Tongue (tissue), 2 donors: ENCODE measurements around the gene CHKA. TPM values are rescaled to one million over a fixed set of nuclear protein-coding genes. Genes with fewer than 3 reads are reported as not detected.

Source experiments
- DNase-seq: peaks from one replicate; pipeline ENCODE4 v3.0.0-alpha.2; 2015
- total RNA-seq: library from RNA; depleted of rRNA; stranded (reverse); fragments of >200 nt; gene quantifications from one replicate; pipeline ENCODE4 v1.2.3, GENCODE V29; 2014

The CHKA gene
- total RNA-seq, 1 donor from 2014 or later: 19.0 TPM

DNA sequence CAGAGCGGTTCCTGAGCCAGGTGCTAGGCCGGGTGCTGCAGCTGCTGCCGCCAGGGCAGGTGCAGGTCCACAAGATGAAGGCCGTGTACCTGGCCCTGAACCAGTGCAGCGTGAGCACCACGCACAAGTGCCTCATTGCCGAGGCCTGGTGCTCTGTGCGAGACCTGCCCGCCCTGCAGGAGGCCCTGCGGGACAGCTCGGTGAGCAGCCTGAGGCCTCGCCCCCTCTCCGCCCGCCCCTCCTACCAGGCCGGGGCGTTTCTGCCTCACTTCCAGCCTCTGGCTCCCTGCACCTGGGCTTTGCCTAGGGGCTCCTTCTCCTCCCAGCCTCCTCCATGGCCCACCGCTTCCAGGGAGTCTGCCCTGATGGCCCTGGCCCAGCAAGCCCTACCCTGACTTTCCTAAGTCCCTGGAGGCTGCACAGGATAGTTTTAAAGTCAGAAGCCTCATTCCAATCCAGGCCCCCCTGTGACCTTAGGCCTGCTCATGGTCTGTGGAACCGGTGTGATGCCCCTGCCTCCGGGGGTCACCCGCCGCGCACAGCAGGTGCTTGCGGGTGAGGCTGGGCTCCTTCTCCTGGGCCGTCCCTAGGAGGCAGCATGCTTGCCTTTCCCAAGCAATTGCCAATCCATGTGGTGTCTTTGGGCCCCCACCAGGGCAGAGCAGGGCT, 76.9 kb downstream of the CHKA start:
- no peak for DNase-seq

GRCh38 chr11:68043349-68044144, 77.6 kb downstream of the CHKA start:
- DNase-seq: peak; percentile 53

DNA sequence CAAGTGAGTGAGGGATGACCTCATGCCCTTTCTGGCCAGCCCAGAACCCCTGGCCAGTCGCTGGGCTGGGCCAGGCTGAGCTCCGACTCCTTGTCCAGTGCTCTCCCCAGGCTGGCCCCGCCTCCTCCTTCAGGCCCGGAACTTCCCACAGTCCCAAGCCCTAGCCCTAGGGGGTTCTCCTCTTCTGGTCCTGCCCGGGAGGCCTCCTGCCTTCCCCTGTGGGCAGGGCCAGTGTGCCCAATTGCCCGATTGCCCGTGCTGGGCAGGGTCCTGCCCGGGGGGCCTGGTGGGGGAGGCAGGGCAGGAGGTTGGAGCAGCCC, 78.2 kb downstream of the CHKA start:
- DNase-seq: no peak

GRCh38 chr11:68042219-68043028, 78.8 kb downstream of the CHKA start:
- DNase-seq: no peak

- no peak for DNase-seq
Observed at GRCh38 chr11:68041617-68042218, 79.5 kb downstream of the CHKA start.

DNA sequence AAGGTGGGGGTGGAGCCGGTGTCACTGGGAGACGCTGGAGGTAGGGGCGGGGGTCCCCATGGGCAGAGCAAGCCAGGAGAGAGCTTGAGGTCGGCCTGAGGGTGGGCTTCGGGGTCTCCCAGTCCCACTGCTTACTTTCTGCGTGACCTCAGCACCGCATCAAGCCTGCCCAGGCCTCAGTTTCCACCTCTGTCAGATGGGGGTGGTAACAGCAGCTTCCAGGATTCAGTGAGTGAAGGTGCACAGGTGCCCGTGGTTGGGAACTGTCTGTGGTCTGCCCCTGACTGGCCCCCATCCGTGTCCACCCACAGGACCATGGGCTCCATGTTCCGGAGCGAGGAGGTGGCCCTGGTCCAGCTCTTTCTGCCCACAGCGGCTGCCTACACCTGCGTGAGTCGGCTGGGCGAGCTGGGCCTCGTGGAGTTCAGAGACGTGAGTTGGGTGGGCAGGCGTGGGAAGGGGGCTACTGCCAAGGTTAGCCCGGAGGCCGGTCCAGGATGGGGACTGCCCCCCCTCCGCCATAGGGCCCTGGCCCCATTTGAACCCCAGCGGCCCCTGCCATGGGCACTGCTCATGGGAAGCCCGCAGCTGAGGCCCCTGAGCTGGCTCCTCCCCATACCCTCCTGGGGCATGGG, 80.1 kb downstream of the CHKA start:
- DNase-seq: no peak

DNA sequence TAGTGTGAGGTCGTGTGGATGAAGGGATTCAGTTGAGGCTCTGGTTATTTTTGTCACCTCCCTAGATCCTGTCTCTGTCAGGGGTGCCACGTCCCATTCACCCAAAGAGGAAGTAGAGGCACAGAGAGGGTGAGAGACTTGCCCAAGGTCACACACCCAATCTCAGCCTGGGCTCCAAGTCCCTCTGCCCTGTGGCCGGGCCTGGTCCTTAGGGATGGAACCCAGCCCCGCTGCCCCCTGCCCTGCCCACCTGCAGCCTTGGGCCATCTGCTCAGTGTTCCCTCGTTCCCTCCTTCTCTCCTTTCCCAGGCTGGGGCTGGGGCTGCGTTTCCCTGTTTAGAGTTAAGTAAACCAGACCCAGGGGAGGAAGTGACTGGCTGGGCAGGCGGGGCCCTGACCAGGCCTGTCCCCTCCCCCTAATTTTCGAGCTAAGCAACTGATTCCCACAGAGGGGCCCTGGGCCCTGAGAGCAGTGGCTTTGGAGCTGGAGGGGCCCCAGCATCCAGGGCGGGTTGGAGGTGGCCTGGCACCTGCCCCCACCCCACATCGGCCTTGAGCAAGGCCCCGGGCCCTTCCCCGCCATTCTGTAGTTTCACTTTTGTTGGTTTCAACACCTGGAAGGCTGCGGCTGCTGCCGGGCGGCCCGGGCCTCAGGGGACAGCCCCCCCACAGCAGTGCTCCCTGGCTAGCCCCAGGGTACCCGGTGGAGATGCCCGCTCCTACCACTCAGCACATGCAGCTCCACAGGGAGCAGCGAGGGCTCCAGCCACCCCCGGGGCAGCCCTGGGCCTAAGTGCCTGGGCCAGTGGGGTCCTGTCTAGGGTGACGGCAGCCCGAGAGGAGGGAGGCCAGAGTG, 80.9 kb downstream of the CHKA start:
- peak; percentile 70 for DNase-seq

DNA sequence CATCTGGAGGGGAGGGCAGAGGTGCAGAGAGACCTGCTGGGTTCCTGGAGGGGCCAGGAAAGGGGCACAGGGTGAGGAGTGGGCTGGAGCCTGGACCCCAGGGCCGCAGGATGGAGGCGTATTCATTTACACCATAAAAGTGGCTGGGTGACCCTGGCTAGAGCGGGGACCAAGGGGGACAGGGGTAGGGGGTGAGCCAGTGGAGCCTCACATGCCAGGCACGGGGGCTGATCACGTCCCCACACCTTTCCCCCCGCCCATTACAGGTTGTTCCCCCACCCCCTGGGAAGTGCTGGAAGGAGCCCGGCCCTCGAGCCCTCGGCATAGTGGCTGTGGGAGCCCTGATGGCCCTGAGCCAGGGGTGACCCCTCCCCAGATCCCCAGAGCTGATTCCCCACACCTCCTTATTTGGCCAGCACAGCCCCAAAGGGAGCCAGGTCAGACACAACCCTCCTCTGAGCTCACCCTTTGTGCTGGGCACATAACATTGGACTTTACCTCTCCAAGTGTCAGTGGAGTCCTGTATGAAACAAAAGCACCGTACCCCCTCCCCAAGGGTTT, 81.6 kb downstream of the CHKA start:
- DNase-seq: no peak

DNA sequence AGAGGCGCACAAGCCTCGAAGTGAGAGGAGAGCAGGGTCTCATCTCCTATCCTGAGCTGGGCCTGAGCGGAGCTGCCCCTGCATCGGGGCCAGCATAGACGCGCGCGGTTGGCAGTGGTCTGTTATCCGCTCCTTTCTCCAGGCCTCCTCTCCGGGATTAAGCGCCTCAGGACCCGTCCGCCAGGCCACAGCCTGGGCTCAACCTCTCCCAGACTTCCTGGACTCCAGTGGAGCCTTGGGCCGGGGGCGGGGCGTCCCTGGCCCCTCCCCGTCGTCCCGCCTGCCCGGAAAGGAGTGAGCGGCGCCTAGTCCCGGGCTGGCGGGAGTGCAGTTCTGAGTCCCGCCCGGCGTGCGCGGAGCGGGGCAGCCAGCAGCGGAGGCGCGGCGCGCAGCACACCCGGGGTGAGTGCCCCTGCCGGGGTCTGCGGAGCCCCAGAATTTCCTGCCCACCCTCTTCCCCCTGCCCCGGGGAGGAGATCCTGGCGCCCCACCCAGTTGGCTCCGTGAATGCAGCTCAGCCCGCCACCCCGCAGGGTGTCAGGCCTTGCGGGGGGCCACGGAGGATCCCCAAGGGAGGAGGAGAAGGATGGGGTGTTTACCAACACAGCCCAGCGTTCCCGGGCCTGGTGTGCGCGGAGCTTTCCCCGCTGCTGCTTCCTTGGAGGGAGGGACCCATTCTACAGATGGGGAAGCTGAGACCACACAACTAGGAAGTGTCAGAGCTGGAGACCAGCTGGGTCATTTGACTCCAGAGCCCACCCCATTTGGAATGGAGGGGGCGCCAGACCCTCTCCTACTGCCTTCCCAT, 82.3 kb downstream of the CHKA start, which contains the start of gene TCIRG1:
TCIRG1 (plus strand) TSS at position 308 of the 808 bp plus-strand sequence. CDS start 2,247 bp downstream, outside the sequence.
- peak; percentile 71 for DNase-seq

DNA sequence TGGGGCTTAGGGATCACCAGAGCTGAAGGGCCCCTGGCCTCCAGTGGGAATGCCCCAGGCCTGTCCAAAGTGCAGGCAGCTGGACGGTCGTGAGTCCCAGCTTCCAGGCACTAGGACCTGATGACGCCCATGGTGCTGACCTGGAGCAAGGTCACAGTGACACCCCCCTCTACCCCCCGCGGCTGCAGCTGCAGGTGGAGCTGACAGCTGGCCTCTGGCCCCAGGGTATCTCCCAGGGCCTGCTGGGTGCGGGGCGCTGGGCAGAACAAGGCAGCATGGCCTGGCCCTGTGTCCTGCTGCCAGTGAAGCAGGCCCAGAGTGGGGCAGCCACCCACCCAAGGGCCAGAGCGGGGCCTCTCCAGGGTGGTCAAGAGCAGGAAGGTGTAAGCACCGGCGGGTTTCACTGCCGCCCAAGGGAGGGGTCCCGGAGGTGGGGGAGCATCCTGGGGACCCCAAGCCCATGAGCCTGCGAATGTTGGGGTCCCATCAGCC, 82.9 kb downstream of the CHKA start:
- DNase-seq: no peak

DNA sequence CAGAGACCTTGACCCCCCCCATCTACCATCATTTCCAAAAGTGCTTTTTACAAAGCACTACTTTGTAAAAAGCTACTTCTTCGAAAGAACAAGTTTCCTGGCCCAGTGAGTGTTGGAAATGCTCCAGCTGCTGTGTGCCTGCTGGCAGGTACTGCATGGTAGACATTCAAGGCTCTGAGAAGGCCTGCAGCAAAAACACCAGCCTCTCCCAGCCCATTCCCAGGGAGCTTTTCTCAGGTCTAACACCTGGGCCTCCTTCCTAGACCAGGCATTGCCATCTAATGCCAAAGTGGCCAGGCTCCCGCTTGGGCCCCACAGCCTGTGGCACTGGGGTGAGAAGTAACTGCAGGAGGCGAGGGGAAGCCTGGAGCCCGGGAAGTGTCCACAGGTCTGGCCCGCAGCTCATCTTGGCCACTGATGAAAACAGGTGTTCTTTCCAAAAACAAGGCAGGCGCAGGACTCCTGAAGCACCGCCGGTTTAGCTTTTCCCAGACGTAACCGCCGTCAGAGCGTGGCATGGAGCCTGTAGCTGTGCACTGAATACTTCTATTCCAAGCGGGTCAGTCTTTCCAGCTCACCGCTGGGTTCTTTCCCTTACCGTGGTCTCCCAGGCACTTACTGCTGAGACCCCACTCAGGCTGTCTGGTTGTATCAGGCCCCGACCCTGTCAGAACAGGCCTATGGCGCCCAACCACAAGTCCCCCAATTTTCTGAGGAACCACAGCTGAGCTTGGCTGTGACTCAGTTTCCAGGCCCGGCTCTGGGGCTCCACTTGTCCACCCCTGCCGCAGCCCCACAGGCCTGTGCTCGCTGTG, 83.6 kb downstream of the CHKA start:
- DNase-seq: no peak

GRCh38 chr11:68036717-68037239, 84.4 kb downstream of the CHKA start:
- DNase-seq: no peak

DNA sequence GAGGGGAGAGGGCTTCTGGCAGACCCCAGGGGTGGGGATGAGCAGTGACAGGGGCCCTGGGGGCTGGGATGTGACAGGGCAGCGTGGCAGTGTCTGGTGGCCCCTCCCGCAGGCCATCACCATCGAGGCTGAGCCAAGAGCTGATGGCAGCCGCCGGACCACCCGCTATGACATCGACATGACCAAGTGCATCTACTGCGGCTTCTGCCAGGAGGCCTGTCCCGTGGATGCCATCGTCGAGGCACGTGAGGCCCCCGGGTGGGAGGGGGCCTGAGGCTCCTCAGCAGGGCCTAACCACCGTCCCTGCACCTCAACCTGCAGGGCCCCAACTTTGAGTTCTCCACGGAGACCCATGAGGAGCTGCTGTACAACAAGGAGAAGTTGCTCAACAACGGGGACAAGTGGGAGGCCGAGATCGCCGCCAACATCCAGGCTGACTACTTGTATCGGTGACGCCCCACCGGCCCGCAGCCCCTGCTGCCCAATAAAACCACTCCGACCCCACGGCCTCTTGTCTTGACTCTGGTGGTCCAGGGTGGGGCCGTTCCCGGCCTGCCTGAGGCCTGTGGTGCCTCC, 85.0 kb downstream of the CHKA start:
- no peak for DNase-seq

DNA sequence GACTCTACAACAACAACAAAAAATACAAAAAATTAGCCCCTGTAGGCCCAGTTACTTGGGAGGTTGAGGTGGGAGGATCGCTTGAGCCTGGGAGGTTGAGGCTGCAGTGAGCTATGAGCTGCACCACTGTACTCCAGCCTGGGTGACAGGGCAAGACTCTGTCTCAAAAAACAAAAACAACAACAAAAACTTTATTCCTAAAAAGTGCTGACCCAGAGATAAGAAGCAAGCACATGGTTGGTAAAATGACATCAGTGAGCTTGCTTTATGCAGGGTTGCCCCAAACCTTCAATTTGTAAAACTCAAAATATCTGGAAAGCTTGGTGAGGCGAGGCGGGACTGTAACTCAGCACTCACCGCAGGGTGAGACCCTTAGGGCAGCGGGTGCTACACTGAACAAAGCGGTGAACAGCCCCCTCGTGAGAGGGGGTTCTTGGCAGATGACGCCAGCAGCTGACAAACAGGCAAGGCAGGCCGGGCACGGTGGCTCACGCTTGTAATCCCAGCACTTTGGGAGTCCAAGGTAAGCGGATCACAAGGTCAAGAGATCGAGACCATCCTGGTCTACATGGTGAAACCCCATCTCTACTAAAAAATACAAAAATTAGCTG, 85.8 kb downstream of the CHKA start:
- no peak for DNase-seq

- DNase-seq: no peak
Observed at GRCh38 chr11:68033708-68034045, 87.5 kb downstream of the CHKA start.

- no peak for DNase-seq
Observed at GRCh38 chr11:68032997-68033707, 88.0 kb downstream of the CHKA start.

DNA sequence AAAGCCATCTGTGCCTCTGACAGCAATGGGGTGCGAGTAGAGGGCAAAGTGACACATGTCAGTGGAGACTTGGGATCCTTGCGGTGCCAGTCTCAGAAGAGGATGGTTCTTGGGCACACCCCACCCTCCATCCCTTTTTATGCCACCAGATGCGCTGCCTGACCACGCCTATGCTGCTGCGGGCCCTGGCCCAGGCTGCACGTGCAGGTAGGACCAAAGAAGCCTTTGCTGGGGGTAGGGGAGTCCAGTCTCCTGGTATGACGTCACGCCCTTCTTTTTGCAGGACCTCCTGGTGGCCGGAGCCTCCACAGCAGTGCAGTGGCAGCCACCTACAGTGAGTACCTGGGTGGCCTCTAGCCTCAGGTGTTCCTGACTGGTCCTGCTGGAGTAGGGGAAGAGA, 89.2 kb downstream of the CHKA start:
- DNase-seq: no peak
